WTC11 (cell line): ENCODE measurements around the gene ANKRD62.

Source experiments
- ATF2 ChIP-seq: sonication (generic); formaldehyde crosslinking; IDR thresholded peaks from 2 replicates; pipeline ENCODE4 v1.8.1; 2022; ENCODE audit warnings: low read depth, missing genetic modification reagents, borderline replicate concordance
- CBFB ChIP-seq: sonication (generic); formaldehyde crosslinking; IDR thresholded peaks from 2 replicates; pipeline ENCODE4 v1.8.1; 2022; ENCODE audit warnings: mild to moderate bottlenecking, low read depth, missing genetic modification reagents
- CTCF ChIP-seq: fragments of 200-600 bp; IDR thresholded peaks from 2 replicates; pipeline ENCODE4 v1.8.0; 2022; ENCODE audit warnings: antibody characterized with exemption
- MAX ChIP-seq: sonication (generic); formaldehyde crosslinking; IDR thresholded peaks from 2 replicates; pipeline ENCODE4 v1.8.0; 2022; ENCODE audit warnings: mild to moderate bottlenecking, missing genetic modification reagents
- MYBL2 ChIP-seq: sonication (generic); formaldehyde crosslinking; IDR thresholded peaks from 2 replicates; pipeline ENCODE4 v1.8.1; 2023; ENCODE audit warnings: mild to moderate bottlenecking, moderate library complexity, missing genetic modification reagents
- NFATC4 ChIP-seq: fragments of 250-450 bp; sonication (Bioruptor Pico); IDR thresholded peaks from 2 replicates; pipeline ENCODE4 v1.9.0; 2021; ENCODE audit warnings: mild to moderate bottlenecking
- NR1H2 ChIP-seq: sonication (generic); formaldehyde crosslinking; IDR thresholded peaks from 2 replicates; pipeline ENCODE4 v1.9.0; 2021; ENCODE audit warnings: mild to moderate bottlenecking, moderate library complexity, missing genetic modification reagents
- PRRX2 ChIP-seq: fragments of 250-450 bp; sonication (Bioruptor Pico); IDR thresholded peaks from 2 replicates; pipeline ENCODE4 v1.8.0; 2021; ENCODE audit warnings: mild to moderate bottlenecking
- RELA ChIP-seq: sonication (generic); formaldehyde crosslinking; IDR thresholded peaks from 2 replicates; pipeline ENCODE4 v1.8.1; 2022; ENCODE audit warnings: missing genetic modification reagents, mild to moderate bottlenecking, borderline replicate concordance
- STAT6 ChIP-seq: sonication (generic); formaldehyde crosslinking; conservative IDR thresholded peaks from 2 replicates; pipeline ENCODE4 v1.8.1; 2023; ENCODE audit warnings: mild to moderate bottlenecking, low read depth, missing genetic modification reagents, moderate library complexity
- TEAD1 ChIP-seq: sonication (generic); formaldehyde crosslinking; IDR thresholded peaks from 2 replicates; pipeline ENCODE4 v1.8.0; 2022; ENCODE audit warnings: mild to moderate bottlenecking, missing genetic modification reagents
- TEAD4 ChIP-seq: sonication (generic); formaldehyde crosslinking; IDR thresholded peaks from 2 replicates; pipeline ENCODE4 v1.8.0; 2022; ENCODE audit warnings: mild to moderate bottlenecking, missing genetic modification reagents
- USF2 ChIP-seq: sonication (generic); formaldehyde crosslinking; IDR thresholded peaks from 2 replicates; pipeline ENCODE4 v1.8.1; 2023; ENCODE audit warnings: mild to moderate bottlenecking, missing genetic modification reagents, moderate library complexity
- ZNF396 ChIP-seq: fragments of 250-450 bp; sonication (Bioruptor Pico); IDR thresholded peaks from 2 replicates; pipeline ENCODE4 v1.8.0; 2021; ENCODE audit warnings: mild to moderate bottlenecking, moderate library complexity, borderline replicate concordance

GRCh38 chr18:12057419-12058039, 36.1 kb upstream of the ANKRD62 start:
- TF ChIP-seq NFATC4 (CRISPR knock-in tag) (no peak), RELA (CRISPR knock-in tag) (no peak), NR1H2 (no peak), CTCF (peak; percentile 24), TEAD1 (CRISPR knock-in tag) (no peak), STAT6 (CRISPR knock-in tag) (no peak), ZNF396 (0 out of 2 replicates have a peak, but pooled peaks have one; percentile 26), TEAD4 (CRISPR knock-in tag) (no peak), USF2 (no peak), CBFB (CRISPR knock-in tag) (no peak), ATF2 (CRISPR knock-in tag) (no peak), MYBL2 (CRISPR knock-in tag) (no peak), MAX (CRISPR knock-in tag) (no peak), PRRX2 (no peak)
